Skin of body (tissue), 2 donors: ENCODE results near the gene SLC16A12. TPM values are rescaled to one million over a fixed set of nuclear protein-coding genes. Genes with fewer than 3 reads are reported as not detected.
"Not testable (repeated sequence)": the region's sequence is repeated elsewhere in the genome, so short reads cannot be mapped to it uniquely, and the experiment has no call there.

Experiments used
- DNase-seq: peaks from one replicate; lab custom pipeline; 2025; lab: John Stamatoyannopoulos, UW
- total RNA-seq: library from RNA; depleted of rRNA; stranded (reverse); fragments of >200 nt; gene quantifications from one replicate; pipeline ENCODE4 v1.2.3, GENCODE V29; 2014

SLC16A12 gene
- total RNA-seq, 1 donor from 2014 or later = 1.7 TPM

DNA sequence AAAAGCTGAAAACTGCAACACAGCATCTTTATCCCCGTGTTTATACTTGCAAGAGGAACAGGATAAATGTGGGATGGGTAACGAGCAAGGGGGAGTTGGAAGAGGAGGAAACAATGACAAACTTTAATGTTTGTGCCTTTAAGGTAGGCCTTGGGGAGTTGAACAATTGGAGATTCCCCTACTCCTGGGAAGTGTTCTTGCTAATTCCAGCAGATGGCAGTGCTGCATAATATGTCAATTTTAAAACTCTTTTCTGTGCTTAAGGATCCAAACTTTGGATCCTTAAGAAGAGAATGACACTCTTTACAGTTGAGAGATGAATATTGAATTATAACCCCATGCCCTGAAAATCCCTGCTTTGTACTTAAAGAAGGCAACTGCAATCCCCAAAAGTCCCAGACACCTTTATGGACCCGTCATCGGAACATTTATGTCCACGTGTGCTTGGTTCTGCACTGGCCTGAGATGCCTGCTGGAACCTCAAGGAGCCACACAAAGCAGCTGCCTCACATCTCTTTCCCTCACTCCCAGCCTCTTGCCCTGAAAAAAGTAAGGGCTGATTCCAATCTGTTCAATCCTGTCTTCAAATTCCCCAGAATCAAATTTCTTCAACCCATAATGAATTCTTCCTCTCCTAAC, 109.0 kb downstream of the SLC16A12 start:
- DNase-seq = peak; percentile 50

DNA sequence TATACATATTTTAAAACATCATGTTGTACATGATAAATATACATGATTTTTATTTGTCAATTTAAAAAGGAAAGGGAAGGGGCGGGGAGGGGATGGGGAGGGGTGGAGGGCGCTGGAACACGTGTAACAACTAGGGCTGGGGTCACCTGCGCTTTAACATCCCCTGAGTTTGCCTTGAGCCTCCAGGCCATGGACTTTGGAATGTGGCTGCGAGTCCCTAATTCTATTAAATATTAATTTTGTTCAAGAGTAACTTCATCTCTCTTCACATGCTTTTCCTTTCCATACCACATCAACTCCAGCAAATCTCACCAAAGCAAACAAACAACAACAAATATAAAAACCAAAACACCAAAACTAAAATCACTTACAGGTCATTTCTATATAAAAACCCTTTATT, 110.4 kb downstream of the SLC16A12 start:
- DNase-seq = no peak

DNA sequence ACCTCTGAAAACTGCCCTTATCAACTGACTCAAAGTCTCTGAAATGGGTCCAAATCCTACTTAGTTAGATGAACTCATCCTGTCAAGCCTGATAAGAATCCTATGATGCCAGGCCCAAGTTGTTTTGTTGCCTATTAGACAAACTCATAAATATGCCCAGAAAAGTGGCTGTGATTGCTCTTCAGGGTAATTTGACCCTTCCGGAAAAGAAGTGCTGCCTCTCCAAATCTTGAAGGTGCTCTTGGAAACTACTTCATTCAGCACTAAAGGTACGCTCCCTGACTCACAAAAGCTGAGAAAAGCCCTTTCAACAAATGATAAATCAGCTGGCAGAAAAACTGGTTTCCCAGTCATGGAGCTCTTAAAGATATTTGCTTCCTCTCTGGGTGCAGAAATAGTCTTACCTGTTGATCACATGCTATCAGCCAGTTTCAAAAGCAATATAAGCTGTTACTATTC, 114.3 kb downstream of the SLC16A12 start:
- DNase-seq = no peak

DNA sequence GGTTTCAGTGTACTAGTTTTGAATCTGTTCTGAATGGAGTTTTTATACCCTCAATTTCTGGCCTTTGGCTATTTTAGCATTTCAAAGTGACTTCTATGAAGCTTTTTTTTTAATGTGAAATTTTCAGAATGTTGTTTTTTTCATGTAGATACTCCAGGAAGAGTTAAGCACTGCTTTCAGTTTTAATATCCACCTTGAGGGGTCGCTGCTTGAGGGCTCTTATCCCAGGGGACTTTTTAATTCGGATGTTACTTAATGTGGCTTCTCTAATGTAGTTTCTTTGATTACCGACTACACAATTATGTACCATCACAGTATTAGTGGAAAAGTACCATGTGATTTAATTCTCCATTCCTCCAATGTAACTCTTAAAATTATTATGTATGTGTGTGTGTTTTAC, 115.8 kb downstream of the SLC16A12 start:
- DNase-seq = no peak

DNA sequence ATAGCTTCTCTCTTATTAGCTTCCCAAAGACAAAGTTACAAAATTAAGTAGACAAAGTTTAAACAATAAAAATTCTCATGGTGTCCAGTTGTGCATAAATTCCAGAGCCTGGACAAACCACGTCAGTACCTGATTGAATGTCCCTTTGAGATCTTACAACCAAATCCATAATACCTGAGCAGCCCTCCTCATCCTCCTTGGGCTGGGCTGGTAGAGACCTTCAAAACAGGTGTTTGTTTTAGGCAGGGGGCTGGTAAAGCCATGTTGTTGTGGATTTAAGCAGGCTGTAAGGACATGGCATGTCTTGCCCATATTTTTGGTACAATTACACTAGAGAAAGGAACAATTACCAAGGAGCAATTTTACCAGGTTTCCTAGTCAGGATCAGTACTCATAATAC, 118.9 kb downstream of the SLC16A12 start:
- DNase-seq = no peak

DNA sequence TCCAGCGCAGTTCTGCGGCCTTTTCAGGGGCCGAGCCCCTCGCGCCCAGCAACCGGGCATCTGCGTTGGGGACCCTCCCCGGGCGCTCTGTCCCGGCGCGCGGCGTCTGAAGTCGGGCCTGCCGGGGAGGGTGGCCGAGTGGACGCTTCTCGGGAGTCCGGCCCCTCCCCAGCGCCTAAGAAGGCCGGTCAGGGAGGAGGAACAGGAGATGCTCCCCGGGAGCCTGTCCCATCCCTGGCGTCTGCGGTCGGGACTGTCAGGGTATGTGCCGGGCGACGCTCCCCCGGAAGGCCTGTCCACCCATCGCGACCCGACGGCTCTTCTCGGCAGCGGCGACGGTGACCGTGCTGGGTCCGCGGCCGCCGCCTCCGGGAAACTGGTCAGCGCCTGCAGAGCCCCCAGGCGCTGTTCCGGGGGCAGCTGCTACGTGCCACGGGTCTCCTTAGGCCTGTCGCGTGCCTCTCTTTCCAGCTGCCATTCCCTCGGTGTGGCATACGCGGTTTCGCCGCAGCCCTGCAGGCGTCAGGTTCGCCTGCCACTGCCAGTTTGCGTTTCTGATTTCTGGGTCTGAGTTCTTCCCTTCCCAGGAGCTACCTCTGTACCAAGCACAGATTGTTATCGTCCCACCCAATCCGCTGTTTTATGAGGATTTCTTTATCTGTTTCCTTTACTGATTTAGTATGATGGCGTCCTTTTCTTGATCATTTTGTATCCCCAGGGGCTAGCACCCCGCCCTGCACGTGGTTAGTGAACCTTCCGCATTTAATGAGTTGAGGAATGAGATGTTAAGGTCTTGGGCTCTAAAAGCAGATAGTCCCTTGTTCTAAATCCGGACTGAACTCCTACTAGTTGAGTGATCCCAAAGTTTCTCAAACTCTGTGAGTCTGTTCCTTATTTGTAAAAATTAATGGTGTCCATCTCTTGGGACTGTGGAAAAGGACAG, 120.2 kb downstream of the SLC16A12 start:
- DNase-seq = peak; percentile 46

DNA sequence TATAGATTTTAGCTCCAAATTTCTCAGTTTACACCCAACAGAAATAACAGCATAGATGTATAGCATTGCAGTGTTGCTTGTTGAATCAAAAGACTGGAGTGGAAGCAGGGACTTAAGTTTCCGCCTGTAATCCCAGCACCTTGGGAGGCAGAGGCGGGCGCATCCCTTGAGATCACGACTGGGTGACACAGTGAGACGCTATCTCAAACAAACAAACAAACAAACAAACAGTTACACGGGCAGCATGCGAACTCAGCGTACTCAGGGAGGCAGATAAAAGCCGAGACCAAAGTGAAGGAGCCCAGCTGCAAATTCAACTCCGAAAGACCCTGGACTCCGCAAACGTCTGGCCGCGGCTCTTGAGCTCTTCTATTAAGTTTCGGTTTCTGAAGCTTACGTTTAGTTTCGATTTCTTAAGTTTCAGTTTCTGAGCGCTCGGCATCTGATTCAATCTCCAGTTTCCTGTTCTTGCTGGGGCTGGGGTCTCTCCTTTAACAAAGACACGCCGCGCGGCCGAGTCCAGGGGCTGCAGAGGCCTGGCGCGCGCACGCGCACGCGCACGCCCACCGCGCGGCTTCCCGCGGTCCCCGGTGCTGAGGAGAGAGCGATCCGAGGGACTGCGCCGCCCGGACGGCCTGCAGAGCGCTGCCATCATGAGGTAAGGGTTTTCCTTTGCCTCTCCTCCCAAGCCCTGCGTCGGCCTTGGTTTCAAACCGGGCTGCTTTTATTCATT, 121.1 kb downstream of the SLC16A12 start, which contains the start of gene IFIT5:
TSS of gene IFIT5 (plus strand) at position 423 of the 733 bp plus-strand sequence. CDS start at position 654, 231 bp downstream.
- DNase-seq = peak; percentile 73

DNA sequence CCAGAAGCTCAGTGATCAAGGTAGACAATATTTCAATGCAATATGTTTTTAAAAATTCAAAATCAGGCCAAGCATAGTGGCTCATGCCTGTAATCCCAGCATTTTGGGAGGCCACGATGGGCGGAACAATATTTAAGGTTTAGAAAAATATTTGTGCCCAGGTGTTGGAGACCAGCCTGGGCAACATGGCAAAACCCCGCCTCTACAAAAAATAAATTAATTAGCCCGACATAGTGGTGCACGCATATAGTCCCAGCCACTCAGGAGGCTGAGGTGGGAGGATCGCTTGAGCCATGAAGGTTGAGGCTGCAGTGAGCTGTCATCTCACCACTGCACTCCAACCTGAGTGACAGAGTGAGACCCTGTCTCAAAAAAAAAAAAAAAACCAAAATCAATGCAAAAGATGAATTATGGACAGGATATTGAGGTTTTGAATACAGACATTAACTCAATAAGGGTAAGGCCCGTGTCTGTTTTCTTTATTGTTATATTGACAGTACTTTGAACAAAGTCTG, 121.9 kb downstream of the SLC16A12 start:
- no peak for DNase-seq

DNA sequence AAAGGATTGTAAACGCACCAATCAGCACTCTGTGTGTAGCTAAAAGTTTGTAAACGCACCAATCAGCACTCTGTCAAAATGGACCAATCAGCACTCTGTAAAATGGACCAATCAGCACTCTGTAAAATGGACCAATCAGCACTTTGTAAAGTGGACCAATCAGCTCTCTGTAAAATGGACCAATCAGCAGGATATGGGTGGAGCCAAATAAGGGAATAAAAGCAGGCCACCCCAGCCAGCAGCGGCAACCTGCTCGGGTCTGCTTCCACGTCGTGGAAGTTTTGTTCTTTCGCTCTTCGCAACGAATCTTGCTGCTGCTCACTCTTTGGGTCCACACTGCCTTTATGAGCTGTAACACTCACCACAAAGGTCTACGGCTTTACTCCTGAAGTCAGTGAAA, 123.1 kb downstream of the SLC16A12 start:
- DNase-seq = not testable (repeated sequence)

DNA sequence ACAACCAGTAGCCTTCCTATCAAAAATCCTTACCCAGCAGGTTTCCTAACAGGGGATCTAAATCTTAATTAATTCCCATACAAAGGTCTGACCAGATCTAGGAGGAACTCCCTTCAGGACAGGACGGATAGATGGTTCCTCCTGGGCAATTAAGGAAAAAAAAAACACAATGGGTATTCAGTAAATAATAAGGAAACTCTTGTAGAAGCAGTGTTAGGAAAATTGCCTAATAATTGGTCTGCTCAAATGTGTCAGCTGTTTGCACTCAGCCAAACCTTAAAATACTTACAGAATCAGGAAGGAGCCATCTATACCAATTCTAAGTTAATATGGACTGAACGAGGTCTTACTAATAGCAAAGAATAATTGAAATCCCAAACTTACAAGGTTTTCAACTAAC, 124.3 kb downstream of the SLC16A12 start:
- not testable (repeated sequence) for DNase-seq

DNA sequence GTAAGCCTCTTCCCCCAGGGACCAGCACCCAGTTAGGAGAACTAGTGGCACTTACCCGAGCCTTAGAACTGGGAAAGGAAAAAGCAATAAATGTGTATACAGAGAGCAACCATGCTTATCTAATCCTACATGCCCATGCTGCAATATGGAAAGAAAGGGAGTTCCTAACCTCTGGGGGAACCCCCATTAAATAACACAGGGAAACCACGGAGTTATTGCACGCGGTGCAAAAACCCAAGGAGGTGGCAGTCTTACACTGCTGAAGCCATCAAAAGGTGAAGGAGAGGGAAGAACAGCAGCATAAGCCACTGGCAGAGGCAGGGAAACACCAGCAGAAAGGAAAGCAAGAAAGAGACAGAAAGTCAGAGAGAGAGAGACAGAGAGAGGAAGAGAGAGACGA, 124.8 kb downstream of the SLC16A12 start:
- DNase-seq = not testable (repeated sequence)

DNA sequence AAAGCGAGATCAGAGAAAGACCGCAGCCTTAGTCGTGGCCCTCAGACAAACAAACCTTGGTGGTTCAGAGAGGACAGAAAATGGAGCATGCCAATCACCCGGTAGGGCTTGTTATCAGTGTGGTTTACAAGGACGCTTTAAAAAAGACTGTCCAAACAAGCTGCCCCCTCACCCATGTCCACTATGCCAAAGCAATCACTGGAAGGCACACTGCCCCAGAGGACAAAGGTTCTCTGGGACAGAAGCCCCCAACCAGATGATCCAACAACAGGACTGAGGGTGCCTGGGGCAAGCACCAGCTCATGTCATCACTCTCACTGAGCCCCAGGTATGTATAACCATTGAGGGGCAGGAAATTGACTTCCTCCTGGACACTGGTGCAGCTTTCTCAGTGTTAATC, 126.1 kb downstream of the SLC16A12 start:
- not testable (repeated sequence) for DNase-seq

DNA sequence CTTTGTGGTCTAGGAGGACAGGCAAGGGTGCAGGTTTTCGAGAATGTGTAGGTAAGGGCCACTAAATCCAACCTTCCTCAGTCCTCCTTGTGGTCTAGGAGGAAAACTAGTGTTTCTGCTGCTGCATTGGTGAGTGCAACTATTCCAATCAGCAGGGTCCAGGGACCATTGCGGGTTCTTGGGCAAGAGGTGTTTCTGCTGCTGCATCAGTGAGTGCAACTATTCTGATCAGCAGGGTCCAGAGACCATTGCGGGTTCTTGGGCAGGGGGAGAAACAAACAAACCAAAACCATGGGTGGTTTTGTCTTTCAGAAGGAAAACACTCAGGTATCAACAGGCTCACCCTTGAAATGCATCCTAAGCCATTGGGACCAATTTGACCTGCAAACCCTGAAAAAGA, 127.6 kb downstream of the SLC16A12 start:
- not testable (repeated sequence) for DNase-seq

DNA sequence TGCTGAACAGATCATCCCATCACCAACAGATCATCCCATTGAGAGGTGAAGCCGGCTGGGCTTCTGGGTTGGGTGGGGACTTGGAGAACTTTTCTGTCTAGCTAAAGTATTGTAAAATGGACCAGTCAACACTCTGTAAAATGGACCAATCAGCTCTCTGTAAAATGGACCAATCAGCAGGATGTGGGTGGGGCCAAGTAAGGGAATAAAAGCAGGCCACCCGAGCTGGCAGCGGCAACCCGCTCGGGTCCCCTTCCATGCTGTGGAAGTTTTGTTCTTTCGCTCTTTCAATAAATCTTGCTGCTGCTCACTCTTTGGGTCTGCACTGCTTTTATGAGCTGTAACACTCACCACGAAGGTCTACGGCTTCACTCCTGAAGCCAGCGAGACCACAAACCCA, 129.2 kb downstream of the SLC16A12 start:
- DNase-seq = not testable (repeated sequence)

DNA sequence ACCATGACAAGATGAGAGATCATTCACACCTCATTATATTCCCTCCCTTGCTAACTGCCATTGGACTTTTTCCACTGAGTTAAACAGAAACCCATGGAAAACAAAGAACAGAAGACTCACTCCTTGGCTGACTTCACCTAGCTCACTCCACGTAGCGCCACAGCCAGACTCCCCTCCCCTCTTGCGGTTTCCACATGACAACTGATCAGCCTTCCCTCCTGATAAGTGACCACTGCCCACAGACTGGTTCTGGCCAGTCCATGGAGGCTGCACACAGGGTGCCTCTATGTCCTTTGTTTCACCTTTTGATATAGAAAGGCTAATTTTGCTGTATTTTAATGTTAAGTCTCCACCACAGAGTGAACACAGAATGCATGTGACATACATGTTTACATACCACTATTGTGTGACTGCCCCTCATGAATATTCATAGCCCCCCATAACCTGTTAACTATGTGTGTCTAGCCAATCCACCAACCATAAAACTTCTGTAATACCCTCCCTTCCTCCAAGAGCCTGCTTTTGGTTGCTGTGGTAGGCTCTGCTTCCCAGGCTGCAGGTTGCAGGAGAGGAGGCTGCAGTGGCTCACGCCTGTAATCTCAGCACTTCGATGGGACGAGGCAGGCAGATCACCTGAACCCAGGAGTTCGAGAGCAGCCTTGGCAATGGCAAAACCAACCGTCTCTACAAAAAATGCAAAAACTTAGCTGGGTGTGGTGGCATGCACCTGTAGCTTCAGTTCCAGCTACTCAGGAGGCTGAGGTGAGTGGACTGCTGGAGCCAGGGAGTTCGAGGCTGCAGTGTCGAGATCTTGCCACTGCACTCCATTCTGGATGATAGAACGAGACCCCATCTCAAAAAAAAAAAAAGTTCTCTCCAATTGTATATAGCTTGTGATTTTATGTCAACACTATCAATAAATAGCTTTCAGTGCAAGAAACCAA, 131.0 kb downstream of the SLC16A12 start:
- DNase-seq = no peak

DNA sequence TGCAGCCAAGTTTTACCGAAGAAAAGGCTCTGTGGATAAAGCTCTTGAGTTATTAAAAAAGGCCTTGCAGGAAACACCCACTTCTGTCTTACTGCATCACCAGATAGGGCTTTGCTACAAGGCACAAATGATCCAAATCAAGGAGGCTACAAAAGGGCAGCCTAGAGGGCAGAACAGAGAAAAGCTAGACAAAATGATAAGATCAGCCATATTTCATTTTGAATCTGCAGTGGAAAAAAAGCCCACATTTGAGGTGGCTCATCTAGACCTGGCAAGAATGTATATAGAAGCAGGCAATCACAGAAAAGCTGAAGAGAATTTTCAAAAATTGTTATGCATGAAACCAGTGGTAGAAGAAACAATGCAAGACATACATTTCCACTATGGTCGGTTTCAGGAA, 132.4 kb downstream of the SLC16A12 start:
- no peak for DNase-seq

DNA sequence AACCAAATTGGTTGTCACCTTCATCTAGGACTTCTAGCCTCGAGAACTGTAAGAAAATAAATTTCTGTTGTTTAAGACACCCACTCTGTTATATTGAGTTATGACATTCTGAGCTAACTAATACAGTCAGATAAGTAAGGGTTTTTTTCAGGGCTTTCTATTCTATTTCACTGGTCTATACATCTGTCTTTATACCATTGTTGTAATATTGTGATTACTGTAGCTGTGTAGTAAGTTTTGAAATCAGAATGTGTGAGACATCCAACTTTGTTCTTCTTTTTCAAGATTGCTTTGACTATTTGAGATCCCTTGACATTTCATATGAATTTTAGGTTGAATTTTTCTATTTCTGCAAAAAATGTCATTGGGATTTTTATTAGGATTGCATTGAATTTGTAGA, 135.4 kb downstream of the SLC16A12 start:
- DNase-seq = no peak

DNA sequence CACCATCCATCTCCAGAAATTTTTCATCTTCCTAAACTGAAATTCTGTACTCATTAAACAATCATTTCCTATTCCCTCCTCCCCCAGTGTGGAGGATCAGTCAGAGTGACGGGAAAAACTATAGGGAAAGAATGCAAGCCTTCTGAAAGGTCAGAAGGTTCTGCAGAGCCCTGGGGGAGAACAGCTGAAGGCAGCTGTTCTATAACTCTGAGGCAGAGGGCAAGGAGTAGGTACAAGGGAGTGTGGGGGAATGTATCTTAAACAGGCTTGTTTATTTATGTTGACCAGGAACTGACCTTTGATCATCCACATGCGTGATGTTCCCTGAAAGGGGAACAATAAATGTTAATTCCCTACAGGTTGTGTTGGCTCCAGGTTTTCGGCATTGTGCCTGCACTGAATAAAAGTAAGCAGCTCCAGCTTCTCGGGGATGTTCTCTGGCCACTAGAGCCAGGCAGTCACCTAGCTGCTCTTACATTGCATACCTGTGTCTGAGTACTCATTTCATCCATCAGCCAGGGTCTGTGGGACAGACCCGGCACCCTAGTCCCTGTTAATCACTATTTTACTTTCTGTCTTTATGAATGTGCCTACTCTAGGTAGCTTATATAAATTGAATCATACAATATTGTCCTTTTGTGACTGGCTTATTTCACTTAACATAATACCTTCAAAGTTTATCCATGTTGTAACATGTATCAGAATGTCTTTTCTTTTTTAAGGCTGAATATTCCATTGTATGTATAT, 137.2 kb downstream of the SLC16A12 start:
- DNase-seq = no peak

DNA sequence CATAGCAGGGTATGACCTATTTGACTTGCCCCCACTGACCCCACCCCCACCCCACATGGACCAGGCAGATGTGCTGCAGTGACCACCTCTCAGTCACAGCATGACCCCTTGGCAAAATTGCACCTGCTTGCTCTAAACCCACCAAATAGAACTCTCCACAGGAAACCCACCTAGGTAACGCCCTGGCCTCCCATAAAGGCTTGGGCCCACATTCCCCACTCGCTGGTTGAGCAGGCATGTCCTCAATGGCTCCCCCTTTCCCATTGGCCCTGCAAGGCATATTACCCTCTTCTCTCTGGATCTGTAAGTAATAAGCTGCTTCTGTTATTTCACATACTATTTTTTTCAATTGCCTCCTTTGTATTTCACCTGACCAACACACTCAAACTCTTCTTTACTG, 140.3 kb downstream of the SLC16A12 start:
- DNase-seq = no peak

DNA sequence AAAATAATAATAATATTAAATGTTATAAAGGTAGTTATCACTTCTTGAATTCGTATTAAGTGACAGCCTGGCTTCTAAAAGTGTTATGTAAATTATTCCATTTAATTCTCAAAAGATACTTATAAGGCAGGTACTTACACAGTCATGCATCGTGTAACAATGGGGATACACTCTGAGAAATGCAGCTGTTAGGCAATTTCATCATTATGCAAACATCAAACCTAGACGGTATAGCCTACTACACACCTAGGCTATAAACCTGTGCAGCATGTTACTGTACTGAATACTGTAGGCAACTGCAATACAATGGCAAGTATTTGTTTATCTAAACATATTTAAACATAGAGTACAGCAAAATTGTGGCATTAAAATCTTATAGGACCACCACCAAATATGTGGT, 141.5 kb downstream of the SLC16A12 start:
- no peak for DNase-seq
